Mesodermal cell (in vitro differentiated cells): Measurements from ENCODE around the gene CTAGE4. TPM values are rescaled to one million over a fixed set of nuclear protein-coding genes. Genes with fewer than 3 reads are reported as not detected.
"Not testable (repeated sequence)": the region's sequence is repeated elsewhere in the genome, so short reads cannot be mapped to it uniquely, and the experiment has no call there.

ENCODE experiments used
- H3K27ac ChIP-seq: 2 replicates; pipeline ENCODE4 v1.7.0; 2013; ENCODE audit warnings: mild to moderate bottlenecking, low read depth, low read length, moderate library complexity; ENCODE audit not compliant: severe bottlenecking
- H3K36me3 ChIP-seq: 2 replicates; pipeline ENCODE4 v1.7.1; 2013; ENCODE audit warnings: mild to moderate bottlenecking, low read length, moderate library complexity; ENCODE audit not compliant: control insufficient read depth, insufficient read depth
- H3K4me1 ChIP-seq: one replicate; pipeline ENCODE4 v1.7.1; 2013; ENCODE audit warnings: mild to moderate bottlenecking, low read length; ENCODE audit not compliant: insufficient read depth, control insufficient read depth, poor library complexity, severe bottlenecking
- H3K4me3 ChIP-seq: 2 replicates; pipeline ENCODE4 v1.7.0; 2013; ENCODE audit warnings: low read length, control low read depth, mild to moderate bottlenecking; ENCODE audit not compliant: insufficient read depth, poor library complexity, severe bottlenecking; ENCODE audit errors: extremely low read depth
- H3K9me3 ChIP-seq: 2 replicates; pipeline ENCODE4 v1.7.1; 2013; ENCODE audit warnings: mild to moderate bottlenecking, low read length, moderate library complexity; ENCODE audit not compliant: control insufficient read depth
- WGBS, 2 experiments: methylation state at CpG; one replicate each; pipeline ENCODE4 v1.1.5; 2013; ENCODE audit warnings: missing lambda C conversion rate in 2 of 2; ENCODE audit not compliant: insufficient coverage in 2 of 2; 5-methylcytosine and 5-hydroxymethylcytosine counted together
- polyA plus RNA-seq, 2 experiments: library from polyadenylated mRNA; stranded (reverse); fragments of 50-300 nt; gene quantifications; one replicate each; pipeline ENCODE4 v1.2.3, GENCODE V29; 2013

CTAGE4 gene
- 0.33 TPM for polyA plus RNA-seq (2013, experiment 1 of 2)
- polyA plus RNA-seq (2013, experiment 2 of 2) = 0.76 TPM

DNA sequence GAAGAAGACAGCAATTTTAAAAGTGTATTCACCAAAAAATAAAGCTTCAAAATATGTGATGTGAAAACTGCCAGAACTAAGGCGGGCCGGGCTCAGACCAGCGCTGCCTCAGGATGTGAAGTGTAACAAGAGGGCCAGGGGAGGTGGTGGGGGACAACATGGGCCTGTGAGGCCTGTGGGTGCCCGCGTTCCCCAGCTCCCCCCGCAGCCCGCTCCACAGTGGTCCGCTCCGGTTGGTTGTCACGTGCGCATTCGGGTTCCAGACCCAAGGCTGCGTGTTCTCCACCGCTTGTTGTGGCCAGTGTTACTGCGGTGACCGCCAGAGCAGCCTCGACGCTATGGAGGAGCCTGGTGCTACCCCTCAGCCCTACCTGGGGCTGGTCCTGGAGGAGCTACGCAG, at the start of gene CTAGE4:
Gene CTAGE4, plus strand, starts transcription at position 301 of the 400 bp plus-strand sequence. Its CDS starts 38 bp downstream, at position 339.
- H3K9me3 ChIP-seq, H3K4me1 ChIP-seq, H3K27ac ChIP-seq, H3K36me3 ChIP-seq, H3K4me3 ChIP-seq: not testable (repeated sequence)
- WGBS, 2 experiments = no CpG with 5 or more reads among the region's 19 CpGs

GRCh38 chr7:144134116-144134515, 49.1 kb upstream of the CTAGE4 start:
- 83 to 88% methylated on average over 1 of the region's 1 CpG for WGBS, 2 experiments

GRCh38 chr7:144137501-144137900, 45.8 kb upstream of the CTAGE4 start:
- H3K27ac ChIP-seq = no peak overlapping the region
- H3K4me1 ChIP-seq = no peaks in the 10 kb centered on the region
- H3K9me3 ChIP-seq = no peaks in the 10 kb centered on the region
- H3K36me3 ChIP-seq = no peaks in the 10 kb centered on the region
- 67% methylated on average over 1 of the region's 1 CpG; no CpG with 5 or more reads in 1 of the 2 experiments for whole genome bisulfite sequencing, 2 experiments
- H3K4me3 ChIP-seq = no peak overlapping the region

More at GRCh38 chr7:144134116-144134515, 49.1 kb upstream of the CTAGE4 start:
- no peak overlapping the region for H3K4me3 ChIP-seq
- no peaks in the 10 kb centered on the region for H3K9me3 ChIP-seq
- H3K27ac ChIP-seq = no peak overlapping the region
- H3K36me3 ChIP-seq = no peaks in the 10 kb centered on the region
- no peaks in the 10 kb centered on the region for H3K4me1 ChIP-seq

- no peak overlapping the region for H3K27ac ChIP-seq
- H3K9me3 ChIP-seq = no peaks in the 10 kb centered on the region
- no peak overlapping the region for H3K4me3 ChIP-seq
- H3K36me3 ChIP-seq = no peaks in the 10 kb centered on the region
- H3K4me1 ChIP-seq = no peaks in the 10 kb centered on the region
- WGBS, 2 experiments = 82 to 93% methylated on average over 2 to 3 of the region's 3 CpGs
These were observed 41.1 kb upstream of the CTAGE4 start for GRCh38 chr7:144142187-144142586.

DNA sequence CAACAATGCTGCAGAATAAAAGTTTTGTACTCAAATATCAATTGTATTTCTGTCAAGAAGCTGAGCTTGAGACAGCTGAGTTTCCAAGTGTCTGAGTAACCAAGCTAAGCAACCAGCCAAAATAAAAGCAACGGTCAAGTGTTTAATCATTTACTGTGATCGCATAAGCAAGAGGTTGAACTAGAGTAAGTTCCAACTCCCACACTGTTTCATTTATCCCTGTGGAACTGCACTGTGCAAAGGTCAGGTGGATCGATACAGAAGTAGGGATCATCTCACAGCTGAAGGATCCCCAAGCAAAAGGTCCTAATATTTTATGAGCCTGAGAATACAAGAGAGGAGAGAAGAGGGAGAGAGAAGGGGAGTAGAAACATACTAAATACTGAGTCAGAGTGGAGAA, 38.8 kb upstream of the CTAGE4 start:
- 89 to 100% methylated on average over 1 of the region's 3 CpGs for WGBS, 2 experiments
- Histone ChIP-seq H3K36me3 (no peaks in the 10 kb centered on the region), H3K27ac (no peak overlapping the region), H3K4me3 (no peak overlapping the region), H3K9me3 (no peaks in the 10 kb centered on the region), H3K4me1 (no peaks in the 10 kb centered on the region)

DNA sequence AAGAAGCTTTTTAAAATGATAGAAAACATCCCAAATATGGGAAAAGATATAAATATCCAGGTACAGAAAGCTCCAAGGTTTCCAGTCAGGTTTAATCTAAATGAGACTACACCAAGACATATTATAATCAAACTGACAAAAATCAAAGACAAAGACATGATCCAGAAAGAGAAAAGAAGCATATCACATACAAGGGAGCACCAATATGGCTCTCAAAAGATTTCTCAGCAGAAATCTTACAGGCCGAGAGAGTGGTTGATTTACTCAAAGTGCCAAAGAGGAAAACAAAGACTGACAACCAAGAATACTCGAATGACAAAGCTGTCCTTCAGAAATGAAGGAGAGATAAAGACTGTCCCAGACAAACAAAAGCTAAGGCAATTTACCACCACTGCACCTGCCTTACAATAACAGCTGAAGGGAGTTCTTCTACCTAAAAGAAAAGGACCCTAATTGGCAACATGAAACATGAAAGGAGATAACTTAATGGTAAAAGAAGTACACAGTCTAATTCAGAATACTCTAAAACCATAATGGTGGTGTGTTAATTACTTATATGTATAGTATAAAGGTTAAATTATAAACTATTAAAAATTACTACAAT, 34.9 kb upstream of the CTAGE4 start:
- Histone ChIP-seq H3K4me1 (no peaks in the 10 kb centered on the region), H3K4me3 (no peak overlapping the region), H3K36me3 (no peaks in the 10 kb centered on the region), H3K27ac (no peak overlapping the region), H3K9me3 (no peaks in the 10 kb centered on the region)
- WGBS, 2 experiments = 60% methylated on average over 1 of the region's 2 CpGs; no CpG with 5 or more reads in 1 of the 2 experiments

DNA sequence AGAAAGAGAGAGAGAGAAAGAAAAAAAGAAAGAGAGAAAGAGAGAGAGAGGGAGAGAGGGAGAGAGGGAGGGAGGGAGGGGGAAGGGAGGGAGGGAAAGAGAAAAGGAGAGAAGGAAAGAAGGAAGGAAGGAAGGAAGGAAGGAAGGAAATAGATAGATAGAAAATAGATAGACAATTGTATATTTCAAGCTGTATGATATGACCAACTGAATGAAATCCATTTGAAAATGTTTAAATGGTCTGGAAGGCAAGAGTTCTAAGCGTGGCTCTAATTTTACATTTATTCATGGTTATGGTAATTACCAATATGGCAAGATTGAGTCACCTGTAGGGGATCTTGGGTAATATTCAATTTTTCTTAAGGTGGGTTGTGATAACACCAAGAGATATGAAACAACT, 24.4 kb upstream of the CTAGE4 start:
- H3K27ac ChIP-seq = no peak overlapping the region
- no CpG with 5 or more reads among the region's 1 CpG for WGBS, 2 experiments
- no peaks in the 10 kb centered on the region for H3K9me3 ChIP-seq
- no peaks in the 10 kb centered on the region for H3K4me1 ChIP-seq
- H3K4me3 ChIP-seq = no peak overlapping the region
- no peaks in the 10 kb centered on the region for H3K36me3 ChIP-seq

GRCh38 chr7:144164784-144165183, 18.5 kb upstream of the CTAGE4 start:
- no peak overlapping the region for H3K4me3 ChIP-seq
- WGBS, 2 experiments = 93% methylated on average over 2 of the region's 2 CpGs; no CpG with 5 or more reads in 1 of the 2 experiments
- H3K9me3 ChIP-seq = no peaks in the 10 kb centered on the region
- H3K27ac ChIP-seq = no peak overlapping the region
- no peaks in the 10 kb centered on the region for H3K4me1 ChIP-seq
- H3K36me3 ChIP-seq = no peaks in the 10 kb centered on the region

GRCh38 chr7:144171594-144172350, 11.5 kb upstream of the CTAGE4 start:
- not testable (repeated sequence) for H3K4me3 ChIP-seq, H3K36me3 ChIP-seq, H3K27ac ChIP-seq, H3K4me1 ChIP-seq, H3K9me3 ChIP-seq
- 94 to 100% methylated on average over 2 to 4 of the region's 4 CpGs for WGBS, 2 experiments

DNA sequence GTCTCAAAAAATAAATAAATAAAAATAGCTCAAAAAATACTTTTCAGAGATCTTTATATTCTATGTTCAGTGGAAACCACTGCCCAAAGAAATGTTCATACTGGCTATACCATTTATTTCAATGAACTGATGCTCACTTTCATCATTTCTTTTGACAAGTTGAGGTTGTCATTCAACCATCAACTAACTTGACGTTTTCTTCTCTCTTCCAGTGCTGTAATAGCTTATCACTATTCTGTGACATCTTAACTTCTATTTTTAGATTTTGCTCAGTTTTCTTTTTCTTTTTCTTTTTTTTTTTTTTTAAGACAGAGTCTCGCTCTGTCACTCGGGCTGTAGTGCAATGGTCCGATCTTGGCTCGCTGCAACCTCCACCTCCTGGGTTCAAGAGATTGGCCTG, 8.7 kb upstream of the CTAGE4 start:
- no peak overlapping the region for H3K27ac ChIP-seq
- no peak overlapping the region for H3K4me3 ChIP-seq

More for the DNA sequence above, 8.7 kb upstream of the CTAGE4 start:
- 89 to 91% methylated on average over 1 to 5 of the region's 5 CpGs for WGBS, 2 experiments
- Histone ChIP-seq H3K9me3 (no peaks in the 10 kb centered on the region), H3K4me1 (no peaks in the 10 kb centered on the region), H3K36me3 (no peaks in the 10 kb centered on the region)
